GM12878 (cell line): ENCODE results near the gene CDKL1. TPM values are rescaled to one million over a fixed set of nuclear protein-coding genes. Genes with fewer than 3 reads are reported as not detected.

ENCODE experiments used
- CHD4 ChIP-seq: fragments of 200-600 bp; sonication (generic); IDR thresholded peaks from 2 replicates; pipeline ENCODE4 v1.6.1; 2016; ENCODE audit warnings: mild to moderate bottlenecking
- CREM ChIP-seq: IDR thresholded peaks from 2 replicates; pipeline ENCODE4 v1.6.1; 2014; ENCODE audit warnings: antibody characterized with exemption, low read depth
- DPF2 ChIP-seq: fragments of 450-650 bp; IDR thresholded peaks from 2 replicates; pipeline ENCODE4 v1.6.1; 2017; ENCODE audit warnings: mild to moderate bottlenecking
- EED ChIP-seq: sonication (generic); IDR thresholded peaks from 2 replicates; pipeline ENCODE4 v1.6.1; 2016; ENCODE audit warnings: antibody characterized with exemption, low read depth
- HDGF ChIP-seq: fragments of 450-650 bp; IDR thresholded peaks from 2 replicates; pipeline ENCODE4 v1.6.1; 2016; ENCODE audit warnings: antibody characterized with exemption
- JUND ChIP-seq: IDR thresholded peaks from 2 replicates; pipeline ENCODE4 v1.6.1; 2012; ENCODE audit warnings: low read depth, mild to moderate bottlenecking, low read length, improper control_type of control experiment, moderate library complexity
- KDM1A ChIP-seq: fragments of 200-600 bp; sonication (generic); IDR thresholded peaks from 2 replicates; pipeline ENCODE4 v1.6.1; 2016; ENCODE audit warnings: borderline replicate concordance
- RB1 ChIP-seq: fragments of 450-650 bp; formaldehyde crosslinking; IDR thresholded peaks from 2 replicates; pipeline ENCODE4 v1.6.1; 2017; ENCODE audit warnings: mild to moderate bottlenecking, borderline replicate concordance
- SIN3A ChIP-seq: IDR thresholded peaks from 2 replicates; pipeline ENCODE4 v1.6.1; 2012; ENCODE audit warnings: low read depth, low read length, improper control_type of control experiment
- SP1 ChIP-seq: IDR thresholded peaks from one replicate; pipeline ENCODE4 v1.6.1; 2011; ENCODE audit warnings: low read depth, low read length
- SUZ12 ChIP-seq: fragments of 200-600 bp; sonication (generic); IDR thresholded peaks from one replicate; pipeline ENCODE4 v1.6.1; 2018; ENCODE audit warnings: antibody characterized with exemption, mild to moderate bottlenecking; ENCODE audit not compliant: unreplicated experiment
- TAF1 ChIP-seq: IDR thresholded peaks from 2 replicates; pipeline ENCODE4 v1.6.1; 2011; ENCODE audit warnings: mild to moderate bottlenecking, low read depth, low read length, borderline replicate concordance
- YY1 ChIP-seq: IDR thresholded peaks from 2 replicates; pipeline ENCODE4 v1.6.1; 2011; ENCODE audit warnings: low read depth, mild to moderate bottlenecking, low read length
- ZNF384 ChIP-seq: IDR thresholded peaks from 2 replicates; pipeline ENCODE4 v1.6.1; 2012; ENCODE audit warnings: low read depth, mild to moderate bottlenecking, low read length, improper control_type of control experiment, borderline replicate concordance
- polyA plus RNA-seq, 11 experiments: library from polyadenylated mRNA; depleted of rRNA in 4 of 11; unstranded in 6 of 11; stranded (reverse) in 5 of 11; fragments of >200 nt; fragmentation: Nextera tagmentation in 4 of 11; fragmentation: Illumina TruSeq in 1 of 11; extraction: Ambion mirVana in 4 of 11; extraction: Trizol in 1 of 11; gene quantifications; 1 replicate in 1 of 11; 2 replicates in 10 of 11; pipeline versions ENCODE4 v1.2.1 to v1.2.3, GENCODE V29; 2011 to 2016; ENCODE audit warnings: inconsistent platforms in 2 of 11, missing spikeins in 2 of 11, low read depth in 1 of 11
- total RNA-seq, 4 experiments: library from RNA; depleted of rRNA in 3 of 4; stranded (reverse); fragments of >200 nt in 3 of 4; fragmentation: Illumina TruSeq in 1 of 4; extraction: Trizol in 1 of 4; gene quantifications; 2 replicates each; pipeline versions ENCODE4 v1.2.1 to v1.2.3, GENCODE V29; 2013 to 2021
- TF ChIP-seq, protein P1 (sequence below): fragments of 450-650 bp; IDR thresholded peaks from 2 replicates; pipeline ENCODE4 v1.6.1; 2018; ENCODE audit warnings: borderline replicate concordance, mild to moderate bottlenecking; ENCODE audit not compliant: partially characterized antibody
- TF ChIP-seq, protein P2 (sequence below): fragments of 450-650 bp; IDR thresholded peaks from 2 replicates; pipeline ENCODE4 v1.6.1; 2017; ENCODE audit warnings: mild to moderate bottlenecking, low read depth, inconsistent platforms; ENCODE audit not compliant: poor library complexity, severe bottlenecking
- TF ChIP-seq, protein P3 (sequence below): IDR thresholded peaks from 2 replicates; pipeline ENCODE4 v1.6.1; 2011; ENCODE audit warnings: borderline replicate concordance, low read depth, mild to moderate bottlenecking, moderate library complexity, mixed read lengths, low read length; ENCODE audit not compliant: insufficient read depth; ENCODE audit errors: extremely low read length
- TF ChIP-seq, protein P4 (sequence below): IDR thresholded peaks from 2 replicates; pipeline ENCODE4 v1.6.1; 2012; ENCODE audit warnings: low read depth, low read length, improper control_type of control experiment
- TF ChIP-seq, protein P5 (sequence below): fragments of 450-650 bp; IDR thresholded peaks from 2 replicates; pipeline ENCODE4 v1.6.1; 2017; ENCODE audit warnings: low read depth, mild to moderate bottlenecking, moderate library complexity
- TF ChIP-seq, protein P6 (sequence below): fragments of 450-650 bp; conservative IDR thresholded peaks from 2 replicates; pipeline ENCODE4 v1.6.1; 2017; ENCODE audit warnings: mild to moderate bottlenecking, moderate library complexity

CDKL1 gene
- total and polyA plus RNA-seq, 10 of the 15 experiments (the other 5 are each of a cell fraction or from before 2014, with no cell fraction given) = 9.0 to 19.0 (median 11.1) TPM

DNA sequence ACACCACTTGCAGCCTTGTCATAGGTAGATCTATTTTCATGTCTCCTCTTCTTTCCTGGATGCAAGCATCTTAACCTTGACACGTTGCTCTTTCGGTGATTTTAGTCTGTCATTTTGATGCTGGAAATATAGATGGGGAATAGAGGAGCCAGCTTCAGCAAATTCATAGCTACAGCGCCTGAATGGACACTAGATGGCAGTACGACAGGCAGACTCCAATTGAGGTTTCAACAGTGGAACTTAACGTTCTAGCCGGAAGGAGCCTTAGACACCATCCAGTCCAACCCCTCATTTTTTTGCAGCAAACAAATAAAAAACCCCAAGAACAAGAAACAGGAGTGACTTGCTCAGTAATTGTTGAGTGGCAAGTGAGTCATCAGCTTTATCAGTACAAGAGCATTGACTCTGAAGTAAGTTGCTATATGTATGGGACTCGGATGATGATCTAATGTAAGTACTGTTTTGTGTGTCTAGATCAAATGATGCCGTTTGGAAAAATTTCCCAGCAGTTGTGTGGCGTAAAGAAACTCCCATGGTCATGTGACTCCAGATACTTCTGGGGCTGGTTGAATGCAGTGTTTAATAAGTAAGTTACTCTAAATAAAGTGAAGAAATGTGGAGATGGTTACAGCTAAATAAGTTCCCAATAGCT, 75.5 kb downstream of the CDKL1 start (continued):
- TF ChIP-seq, protein P1, sequence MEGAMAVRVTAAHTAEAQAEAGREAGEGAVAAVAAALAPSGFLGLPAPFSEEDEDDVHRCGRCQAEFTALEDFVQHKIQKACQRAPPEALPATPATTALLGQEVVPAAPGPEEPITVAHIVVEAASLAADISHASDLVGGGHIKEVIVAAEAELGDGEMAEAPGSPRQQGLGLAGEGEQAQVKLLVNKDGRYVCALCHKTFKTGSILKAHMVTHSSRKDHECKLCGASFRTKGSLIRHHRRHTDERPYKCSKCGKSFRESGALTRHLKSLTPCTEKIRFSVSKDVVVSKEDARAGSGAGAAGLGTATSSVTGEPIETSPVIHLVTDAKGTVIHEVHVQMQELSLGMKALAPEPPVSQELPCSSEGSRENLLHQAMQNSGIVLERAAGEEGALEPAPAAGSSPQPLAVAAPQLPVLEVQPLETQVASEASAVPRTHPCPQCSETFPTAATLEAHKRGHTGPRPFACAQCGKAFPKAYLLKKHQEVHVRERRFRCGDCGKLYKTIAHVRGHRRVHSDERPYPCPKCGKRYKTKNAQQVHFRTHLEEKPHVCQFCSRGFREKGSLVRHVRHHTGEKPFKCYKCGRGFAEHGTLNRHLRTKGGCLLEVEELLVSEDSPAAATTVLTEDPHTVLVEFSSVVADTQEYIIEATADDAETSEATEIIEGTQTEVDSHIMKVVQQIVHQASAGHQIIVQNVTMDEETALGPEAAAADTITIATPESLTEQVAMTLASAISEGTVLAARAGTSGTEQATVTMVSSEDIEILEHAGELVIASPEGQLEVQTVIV = no peak
- no peak for TF ChIP-seq DPF2
- TF ChIP-seq RB1 = no peak
- TF ChIP-seq ZNF384 = peak; percentile 58
- TF ChIP-seq CREM = peak; percentile 88
- TF ChIP-seq TAF1 = no peak
- no peak for TF ChIP-seq SP1
- TF ChIP-seq SUZ12 = no peak
- TF ChIP-seq EED = peak; percentile 49
- TF ChIP-seq KDM1A = no peak
- TF ChIP-seq, protein P2, sequence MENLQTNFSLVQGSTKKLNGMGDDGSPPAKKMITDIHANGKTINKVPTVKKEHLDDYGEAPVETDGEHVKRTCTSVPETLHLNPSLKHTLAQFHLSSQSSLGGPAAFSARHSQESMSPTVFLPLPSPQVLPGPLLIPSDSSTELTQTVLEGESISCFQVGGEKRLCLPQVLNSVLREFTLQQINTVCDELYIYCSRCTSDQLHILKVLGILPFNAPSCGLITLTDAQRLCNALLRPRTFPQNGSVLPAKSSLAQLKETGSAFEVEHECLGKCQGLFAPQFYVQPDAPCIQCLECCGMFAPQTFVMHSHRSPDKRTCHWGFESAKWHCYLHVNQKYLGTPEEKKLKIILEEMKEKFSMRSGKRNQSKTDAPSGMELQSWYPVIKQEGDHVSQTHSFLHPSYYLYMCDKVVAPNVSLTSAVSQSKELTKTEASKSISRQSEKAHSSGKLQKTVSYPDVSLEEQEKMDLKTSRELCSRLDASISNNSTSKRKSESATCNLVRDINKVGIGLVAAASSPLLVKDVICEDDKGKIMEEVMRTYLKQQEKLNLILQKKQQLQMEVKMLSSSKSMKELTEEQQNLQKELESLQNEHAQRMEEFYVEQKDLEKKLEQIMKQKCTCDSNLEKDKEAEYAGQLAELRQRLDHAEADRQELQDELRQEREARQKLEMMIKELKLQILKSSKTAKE = no peak
- 0 out of 2 replicates have a peak, but pooled peaks have one; percentile 12 for TF ChIP-seq JUND
- TF ChIP-seq CHD4 = no peak
- TF ChIP-seq SIN3A = no peak
- TF ChIP-seq, protein P3, sequence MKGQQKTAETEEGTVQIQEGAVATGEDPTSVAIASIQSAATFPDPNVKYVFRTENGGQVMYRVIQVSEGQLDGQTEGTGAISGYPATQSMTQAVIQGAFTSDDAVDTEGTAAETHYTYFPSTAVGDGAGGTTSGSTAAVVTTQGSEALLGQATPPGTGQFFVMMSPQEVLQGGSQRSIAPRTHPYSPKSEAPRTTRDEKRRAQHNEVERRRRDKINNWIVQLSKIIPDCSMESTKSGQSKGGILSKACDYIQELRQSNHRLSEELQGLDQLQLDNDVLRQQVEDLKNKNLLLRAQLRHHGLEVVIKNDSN = no peak
- TF ChIP-seq, protein P4, sequence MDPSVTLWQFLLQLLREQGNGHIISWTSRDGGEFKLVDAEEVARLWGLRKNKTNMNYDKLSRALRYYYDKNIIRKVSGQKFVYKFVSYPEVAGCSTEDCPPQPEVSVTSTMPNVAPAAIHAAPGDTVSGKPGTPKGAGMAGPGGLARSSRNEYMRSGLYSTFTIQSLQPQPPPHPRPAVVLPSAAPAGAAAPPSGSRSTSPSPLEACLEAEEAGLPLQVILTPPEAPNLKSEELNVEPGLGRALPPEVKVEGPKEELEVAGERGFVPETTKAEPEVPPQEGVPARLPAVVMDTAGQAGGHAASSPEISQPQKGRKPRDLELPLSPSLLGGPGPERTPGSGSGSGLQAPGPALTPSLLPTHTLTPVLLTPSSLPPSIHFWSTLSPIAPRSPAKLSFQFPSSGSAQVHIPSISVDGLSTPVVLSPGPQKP = peak; percentile 52; the same call in 1 of the 2 replicates
- TF ChIP-seq, protein P5, sequence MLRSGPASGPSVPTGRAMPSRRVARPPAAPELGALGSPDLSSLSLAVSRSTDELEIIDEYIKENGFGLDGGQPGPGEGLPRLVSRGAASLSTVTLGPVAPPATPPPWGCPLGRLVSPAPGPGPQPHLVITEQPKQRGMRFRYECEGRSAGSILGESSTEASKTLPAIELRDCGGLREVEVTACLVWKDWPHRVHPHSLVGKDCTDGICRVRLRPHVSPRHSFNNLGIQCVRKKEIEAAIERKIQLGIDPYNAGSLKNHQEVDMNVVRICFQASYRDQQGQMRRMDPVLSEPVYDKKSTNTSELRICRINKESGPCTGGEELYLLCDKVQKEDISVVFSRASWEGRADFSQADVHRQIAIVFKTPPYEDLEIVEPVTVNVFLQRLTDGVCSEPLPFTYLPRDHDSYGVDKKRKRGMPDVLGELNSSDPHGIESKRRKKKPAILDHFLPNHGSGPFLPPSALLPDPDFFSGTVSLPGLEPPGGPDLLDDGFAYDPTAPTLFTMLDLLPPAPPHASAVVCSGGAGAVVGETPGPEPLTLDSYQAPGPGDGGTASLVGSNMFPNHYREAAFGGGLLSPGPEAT = peak; percentile 19; the same call in 1 of the 2 replicates
- TF ChIP-seq, protein P6, sequence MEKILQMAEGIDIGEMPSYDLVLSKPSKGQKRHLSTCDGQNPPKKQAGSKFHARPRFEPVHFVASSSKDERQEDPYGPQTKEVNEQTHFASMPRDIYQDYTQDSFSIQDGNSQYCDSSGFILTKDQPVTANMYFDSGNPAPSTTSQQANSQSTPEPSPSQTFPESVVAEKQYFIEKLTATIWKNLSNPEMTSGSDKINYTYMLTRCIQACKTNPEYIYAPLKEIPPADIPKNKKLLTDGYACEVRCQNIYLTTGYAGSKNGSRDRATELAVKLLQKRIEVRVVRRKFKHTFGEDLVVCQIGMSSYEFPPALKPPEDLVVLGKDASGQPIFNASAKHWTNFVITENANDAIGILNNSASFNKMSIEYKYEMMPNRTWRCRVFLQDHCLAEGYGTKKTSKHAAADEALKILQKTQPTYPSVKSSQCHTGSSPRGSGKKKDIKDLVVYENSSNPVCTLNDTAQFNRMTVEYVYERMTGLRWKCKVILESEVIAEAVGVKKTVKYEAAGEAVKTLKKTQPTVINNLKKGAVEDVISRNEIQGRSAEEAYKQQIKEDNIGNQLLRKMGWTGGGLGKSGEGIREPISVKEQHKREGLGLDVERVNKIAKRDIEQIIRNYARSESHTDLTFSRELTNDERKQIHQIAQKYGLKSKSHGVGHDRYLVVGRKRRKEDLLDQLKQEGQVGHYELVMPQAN = no peak
- no peak for TF ChIP-seq YY1
- no peak for TF ChIP-seq HDGF
